ENCODE data around the gene RIPK4. TPM values are rescaled to one million over a fixed set of nuclear protein-coding genes. Genes with fewer than 3 reads are reported as not detected.

Gene RIPK4
- total RNA-seq, 1 donor from 2014 or later: 28.9 TPM

- Mint-ChIP-seq H3K36me3 (ENCODE audit: insufficient read depth) (no peaks in the 10 kb centered on the region), H3K4me1 (ENCODE audit: low read depth) (peaks cover 46% of the 10 kb centered on the region), H3K27ac (no peak overlapping the region), H3K27me3 (peaks cover 55% of the 10 kb centered on the region), H3K9me3 (ENCODE audit: low read depth) (no peaks in the 10 kb centered on the region), H3K4me3 (ENCODE audit: low read depth) (no peak overlapping the region)
- DNase-seq (ENCODE audit: low spot score, unreplicated experiment): no peak
- no peak for TF ChIP-seq CTCF (IDR thresholded peaks at IDR 0.05; ENCODE audit: unreplicated experiment)
These were observed 4.7 kb upstream of the RIPK4 start for GRCh38 chr21:41771625-41771945.

- Mint-ChIP-seq H3K27ac (no peak overlapping the region), H3K4me3 (ENCODE audit: low read depth) (no peak overlapping the region), H3K36me3 (ENCODE audit: insufficient read depth) (no peaks in the 10 kb centered on the region), H3K4me1 (ENCODE audit: low read depth) (peaks cover 46% of the 10 kb centered on the region), H3K27me3 (peaks cover 55% of the 10 kb centered on the region), H3K9me3 (ENCODE audit: low read depth) (no peaks in the 10 kb centered on the region)
- no peak for TF ChIP-seq CTCF (IDR thresholded peaks at IDR 0.05; ENCODE audit: unreplicated experiment)
- no peak for DNase-seq (ENCODE audit: low spot score, unreplicated experiment)
These were observed 4.2 kb upstream of the RIPK4 start for GRCh38 chr21:41770901-41771624.

GRCh38 chr21:41769933-41770332 is 3.1 kb upstream of the RIPK4 start:
- Mint-ChIP-seq H3K27ac (no peak overlapping the region), H3K36me3 (ENCODE audit: insufficient read depth) (no peaks in the 10 kb centered on the region), H3K4me3 (ENCODE audit: low read depth) (peak overlapping the region; percentile 21), H3K27me3 (peaks cover 49% of the 10 kb centered on the region), H3K9me3 (ENCODE audit: low read depth) (no peaks in the 10 kb centered on the region), H3K4me1 (ENCODE audit: low read depth) (peaks cover 51% of the 10 kb centered on the region)
- no peak for DNase-seq (ENCODE audit: low spot score, unreplicated experiment)
- no peak for TF ChIP-seq CTCF (IDR thresholded peaks at IDR 0.05; ENCODE audit: unreplicated experiment)

GRCh38 chr21:41769521-41769920 is 2.7 kb upstream of the RIPK4 start:
- Mint-ChIP-seq H3K4me3 (ENCODE audit: low read depth) (peak overlapping the region; percentile 21), H3K27ac (no peak overlapping the region), H3K36me3 (ENCODE audit: insufficient read depth) (no peaks in the 10 kb centered on the region), H3K4me1 (ENCODE audit: low read depth) (peaks cover 54% of the 10 kb centered on the region), H3K9me3 (ENCODE audit: low read depth) (no peaks in the 10 kb centered on the region), H3K27me3 (peaks cover 45% of the 10 kb centered on the region)
- no peak for TF ChIP-seq CTCF (IDR thresholded peaks at IDR 0.05; ENCODE audit: unreplicated experiment)
- DNase-seq (ENCODE audit: low spot score, unreplicated experiment): no peak

- Mint-ChIP-seq H3K36me3 (ENCODE audit: insufficient read depth) (no peaks in the 10 kb centered on the region), H3K4me1 (ENCODE audit: low read depth) (peaks cover 58% of the 10 kb centered on the region), H3K4me3 (ENCODE audit: low read depth) (peak overlapping the region; percentile 74), H3K27me3 (peaks cover 42% of the 10 kb centered on the region), H3K9me3 (ENCODE audit: low read depth) (no peaks in the 10 kb centered on the region), H3K27ac (peak overlapping the region; percentile 86)
- DNase-seq (ENCODE audit: low spot score, unreplicated experiment): no peak
- no peak for TF ChIP-seq CTCF (IDR thresholded peaks at IDR 0.05; ENCODE audit: unreplicated experiment)
These were observed 2.3 kb upstream of the RIPK4 start for GRCh38 chr21:41769111-41769510.

All from progenitor cell of endocrine pancreas (in vitro differentiated cells).